Activated T-cell treated with anti-CD3 and anti-CD28 coated beads for 4 hours (primary cell): ENCODE measurements around the gene JPT2.

Experiments used
- DNase-seq: peaks from one replicate; pipeline ENCODE4 v3.0.0-alpha.2; 2020

The JPT2 gene

GRCh38 chr16:1653023-1653422 is 25.1 kb upstream of the JPT2 start:
- DNase-seq = no peak

- no peak for DNase-seq
These were observed 23.4 kb upstream of the JPT2 start for GRCh38 chr16:1654505-1655268.

GRCh38 chr16:1655269-1655807 is 22.7 kb upstream of the JPT2 start:
- no peak for DNase-seq

GRCh38 chr16:1655909-1656807 is 21.9 kb upstream of the JPT2 start:
- DNase-seq = no peak

GRCh38 chr16:1656808-1657617 is 21.1 kb upstream of the JPT2 start:
- DNase-seq = no peak

GRCh38 chr16:1657841-1658240 is 20.2 kb upstream of the JPT2 start:
- DNase-seq = no peak

- DNase-seq = no peak
These were observed 19.0 kb upstream of the JPT2 start for GRCh38 chr16:1659031-1659430.

- DNase-seq = no peak
These were observed 16.3 kb upstream of the JPT2 start for GRCh38 chr16:1661826-1662225.

GRCh38 chr16:1662543-1662942 is 15.5 kb upstream of the JPT2 start:
- no peak for DNase-seq

GRCh38 chr16:1665829-1666228 is 12.2 kb upstream of the JPT2 start:
- no peak for DNase-seq

- DNase-seq = no peak
These were observed 11.8 kb upstream of the JPT2 start for GRCh38 chr16:1666316-1666715.

- DNase-seq = no peak
These were observed 10.8 kb upstream of the JPT2 start for GRCh38 chr16:1667271-1667670.

GRCh38 chr16:1667916-1668315 is 10.2 kb upstream of the JPT2 start:
- DNase-seq = no peak

- DNase-seq = no peak
These were observed 9.3 kb upstream of the JPT2 start for GRCh38 chr16:1668612-1669319.

GRCh38 chr16:1669698-1670097 is 8.4 kb upstream of the JPT2 start:
- no peak for DNase-seq

GRCh38 chr16:1670371-1670770 is 7.7 kb upstream of the JPT2 start:
- DNase-seq = no peak

- no peak for DNase-seq
These were observed 7.2 kb upstream of the JPT2 start for GRCh38 chr16:1670866-1671265.

- no peak for DNase-seq
These were observed 4.5 kb upstream of the JPT2 start for GRCh38 chr16:1673424-1674151.

GRCh38 chr16:1674306-1674705 is 3.8 kb upstream of the JPT2 start:
- no peak for DNase-seq

GRCh38 chr16:1674751-1675664 is 3.1 kb upstream of the JPT2 start:
- DNase-seq = no peak

- DNase-seq = no peak
These were observed 1.4 kb upstream of the JPT2 start for GRCh38 chr16:1676661-1677060.
